Hepatocyte (in vitro differentiated cells): ENCODE data around the gene PPP1R3D. TPM values are rescaled to one million over a fixed set of nuclear protein-coding genes. Genes with fewer than 3 reads are reported as not detected.

Experiments used
- DNase-seq: peaks from one replicate; pipeline ENCODE4 v3.0.0-alpha.2; 2016; ENCODE audit warnings: low spot score
- H2AFZ ChIP-seq: fragments of 200-600 bp; sonication (generic); 2 replicates; pipeline ENCODE4 v1.6.0; 2016; ENCODE audit warnings: antibody characterized with exemption, mild to moderate bottlenecking
- H3K27ac ChIP-seq: fragments of 200-600 bp; sonication (generic); 2 replicates; pipeline ENCODE4 v1.5.1; 2016; ENCODE audit warnings: mild to moderate bottlenecking
- H3K27me3 ChIP-seq: fragments of 200-600 bp; sonication (generic); 2 replicates; pipeline ENCODE4 v1.6.1; 2016
- H3K36me3 ChIP-seq: fragments of 200-600 bp; sonication (generic); replicated peaks from 2 replicates; pipeline ENCODE4 v1.5.1; 2016; ENCODE audit warnings: low read depth; ENCODE audit not compliant: insufficient read depth
- H3K4me1 ChIP-seq: fragments of 200-600 bp; sonication (generic); 2 replicates; pipeline ENCODE4 v1.5.1; 2016; ENCODE audit warnings: mild to moderate bottlenecking, moderate library complexity; ENCODE audit not compliant: insufficient read depth
- H3K4me2 ChIP-seq: fragments of 200-600 bp; sonication (generic); 2 replicates; pipeline ENCODE4 v1.6.0; 2016
- H3K4me3 ChIP-seq: fragments of 200-600 bp; sonication (generic); 2 replicates; pipeline ENCODE4 v1.5.1; 2016; ENCODE audit warnings: mild to moderate bottlenecking
- H3K79me2 ChIP-seq: fragments of 200-600 bp; sonication (generic); 2 replicates; pipeline ENCODE4 v1.6.0; 2017; ENCODE audit warnings: mild to moderate bottlenecking
- H3K9me2 ChIP-seq: fragments of 200-600 bp; sonication (generic); replicated peaks from 2 replicates; pipeline ENCODE4 v1.6.0; 2017; ENCODE audit warnings: mild to moderate bottlenecking; ENCODE audit not compliant: insufficient read depth
- H3K9me3 ChIP-seq: fragments of 200-600 bp; sonication (generic); 2 replicates; pipeline ENCODE4 v1.5.1; 2016; ENCODE audit warnings: low read depth, mild to moderate bottlenecking
- H4K20me1 ChIP-seq: fragments of 200-600 bp; sonication (generic); 2 replicates; pipeline ENCODE4 v1.6.0; 2016; ENCODE audit warnings: mild to moderate bottlenecking; ENCODE audit not compliant: insufficient read depth, poor library complexity, severe bottlenecking
- EZH2 ChIP-seq: fragments of 200-600 bp; sonication (generic); IDR thresholded peaks from 2 replicates; pipeline ENCODE4 v1.6.1; 2016; ENCODE audit warnings: antibody characterized with exemption, mild to moderate bottlenecking, borderline replicate concordance
- EZH2phosphoT487 ChIP-seq: fragments of 200-600 bp; sonication (generic); IDR thresholded peaks from one replicate; pipeline ENCODE4 v1.6.1; 2018; ENCODE audit warnings: antibody characterized with exemption, mild to moderate bottlenecking, low read depth, moderate library complexity; ENCODE audit not compliant: unreplicated experiment, severe bottlenecking
- WGBS: methylation state at CpG from one replicate; pipeline ENCODE4 v1.1.6; 2016; ENCODE audit warnings: low lambda C conversion rate; ENCODE audit errors: missing lambda C conversion rate; 5-methylcytosine and 5-hydroxymethylcytosine counted together
- polyA plus RNA-seq: library from polyadenylated mRNA; unstranded; fragments of >200 nt; fragmentation: Nextera tagmentation; extraction: Ambion mirVana; gene quantifications from 2 replicates; pipeline ENCODE4 v1.2.1, GENCODE V29; 2016
- total RNA-seq: library from RNA; depleted of rRNA; stranded (reverse); fragments of >200 nt; gene quantifications from 2 replicates; pipeline ENCODE4 v1.2.3, GENCODE V29; 2014
- TF ChIP-seq, protein P1 (sequence below): fragments of 200-600 bp; sonication (generic); IDR thresholded peaks from 2 replicates; pipeline ENCODE4 v1.5.1; 2016; ENCODE audit warnings: antibody characterized with exemption, mild to moderate bottlenecking; ENCODE audit not compliant: poor library complexity

Gene PPP1R3D
- total and polyA plus RNA-seq, 2 experiments from 2014 or later: 3.4 to 7.0 TPM

DNA sequence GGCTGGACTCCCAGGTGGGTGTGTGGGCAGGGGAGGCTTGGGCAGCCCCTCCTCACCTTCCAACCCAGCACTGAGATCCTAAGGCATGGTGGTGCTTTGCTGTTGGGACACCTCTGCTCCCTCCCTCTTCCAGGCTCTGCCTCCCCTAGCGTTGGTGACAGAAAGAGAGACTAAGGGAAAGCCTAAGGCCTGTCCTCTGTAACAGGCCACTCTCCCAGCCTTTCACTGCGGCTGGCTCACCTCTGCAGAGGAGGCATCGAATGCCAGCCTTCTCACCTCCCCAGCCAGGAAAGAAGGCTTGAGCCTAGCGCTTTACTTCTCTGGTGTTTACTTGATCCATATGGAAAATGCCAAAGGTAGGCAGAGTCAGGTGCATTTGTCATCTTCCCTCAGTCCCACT is 14.6 kb upstream of the PPP1R3D start:
- Histone ChIP-seq H3K4me1 (peaks cover 5% of the 10 kb centered on the region), H2AFZ (no peak overlapping the region), H3K4me2 (no peak overlapping the region), H3K9me2 (no peaks in the 10 kb centered on the region), H3K79me2 (no peaks in the 10 kb centered on the region), H3K4me3 (no peak overlapping the region), H3K9me3 (no peaks in the 10 kb centered on the region), H3K27me3 (no peaks in the 10 kb centered on the region), H3K27ac (no peak overlapping the region), H3K36me3 (no peaks in the 10 kb centered on the region), H4K20me1 (no peaks in the 10 kb centered on the region)
- TF ChIP-seq, protein P1, sequence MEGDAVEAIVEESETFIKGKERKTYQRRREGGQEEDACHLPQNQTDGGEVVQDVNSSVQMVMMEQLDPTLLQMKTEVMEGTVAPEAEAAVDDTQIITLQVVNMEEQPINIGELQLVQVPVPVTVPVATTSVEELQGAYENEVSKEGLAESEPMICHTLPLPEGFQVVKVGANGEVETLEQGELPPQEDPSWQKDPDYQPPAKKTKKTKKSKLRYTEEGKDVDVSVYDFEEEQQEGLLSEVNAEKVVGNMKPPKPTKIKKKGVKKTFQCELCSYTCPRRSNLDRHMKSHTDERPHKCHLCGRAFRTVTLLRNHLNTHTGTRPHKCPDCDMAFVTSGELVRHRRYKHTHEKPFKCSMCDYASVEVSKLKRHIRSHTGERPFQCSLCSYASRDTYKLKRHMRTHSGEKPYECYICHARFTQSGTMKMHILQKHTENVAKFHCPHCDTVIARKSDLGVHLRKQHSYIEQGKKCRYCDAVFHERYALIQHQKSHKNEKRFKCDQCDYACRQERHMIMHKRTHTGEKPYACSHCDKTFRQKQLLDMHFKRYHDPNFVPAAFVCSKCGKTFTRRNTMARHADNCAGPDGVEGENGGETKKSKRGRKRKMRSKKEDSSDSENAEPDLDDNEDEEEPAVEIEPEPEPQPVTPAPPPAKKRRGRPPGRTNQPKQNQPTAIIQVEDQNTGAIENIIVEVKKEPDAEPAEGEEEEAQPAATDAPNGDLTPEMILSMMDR: no peak
- no peak for TF ChIP-seq EZH2
- TF ChIP-seq EZH2phosphoT487: no peak
- no peak for DNase-seq
- 94% methylated on average over 4 of the region's 4 CpGs for WGBS

DNA sequence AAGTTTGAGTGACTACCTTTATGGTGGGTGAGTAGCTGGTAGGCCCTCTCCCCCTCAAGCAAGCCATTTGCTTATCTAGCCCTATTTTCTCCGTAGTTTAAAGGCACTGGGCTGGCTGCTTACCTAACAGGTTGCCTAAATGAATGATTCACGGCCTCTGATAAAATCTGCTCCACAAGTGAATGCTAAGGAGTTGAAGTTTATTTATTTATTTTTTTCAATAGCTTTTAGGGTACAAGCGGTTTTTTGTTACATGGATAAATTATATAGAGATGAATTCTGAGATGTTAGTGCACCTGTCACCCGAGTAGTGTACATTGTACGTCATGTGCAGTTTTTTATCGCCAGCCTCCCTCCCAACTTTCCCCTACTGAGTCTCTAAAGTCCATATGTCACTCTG is 9.8 kb upstream of the PPP1R3D start:
- TF ChIP-seq, protein P1: no peak
- TF ChIP-seq EZH2 (no peak), EZH2phosphoT487 (no peak)
- 88% methylated on average over 6 of the region's 6 CpGs for WGBS

DNA sequence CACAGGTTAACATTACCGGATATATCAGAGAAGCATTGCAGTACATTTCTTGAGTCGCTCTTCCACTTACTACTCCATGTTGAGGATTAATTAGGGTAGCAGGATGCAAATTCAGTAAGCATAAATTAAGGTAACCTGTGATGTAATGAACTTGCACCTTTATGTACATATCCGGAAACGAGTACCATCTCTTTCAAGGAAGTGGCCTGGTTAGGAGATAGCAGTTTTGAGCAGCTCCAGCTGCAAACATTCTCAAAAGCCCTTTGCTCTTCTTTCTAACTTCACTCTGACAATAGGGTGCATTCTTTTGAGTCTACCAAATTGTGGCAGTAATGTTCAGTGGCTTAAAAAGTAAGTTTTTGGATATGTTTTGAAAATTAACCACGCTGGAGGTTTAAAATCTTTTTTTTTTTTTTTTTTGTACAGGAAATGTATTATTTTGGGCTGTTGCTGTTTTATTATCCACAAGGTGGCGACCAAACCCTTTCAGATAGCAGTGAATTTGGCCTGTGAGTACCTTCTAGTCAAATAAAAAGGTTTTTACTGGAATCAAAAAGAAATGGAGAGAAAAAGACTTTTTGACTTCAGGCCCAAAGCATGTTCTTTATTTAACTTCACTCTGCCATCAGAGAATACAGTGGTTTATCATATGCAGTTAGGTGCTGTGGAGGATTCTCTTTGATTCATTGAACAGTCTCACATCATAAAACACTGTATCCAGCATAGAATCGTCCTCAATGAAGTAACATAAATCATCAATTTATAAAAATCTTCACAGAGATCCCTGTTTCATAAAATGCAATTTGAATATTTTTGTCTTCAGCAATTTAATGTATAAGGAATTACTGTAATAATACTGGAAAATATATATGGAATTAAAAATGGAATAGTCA is 9.0 kb upstream of the PPP1R3D start:
- DNase-seq: peak; percentile 69
- Histone ChIP-seq H3K79me2 (peaks cover 3% of the 10 kb centered on the region), H3K9me3 (no peaks in the 10 kb centered on the region), H3K27ac (no peak overlapping the region), H3K36me3 (no peaks in the 10 kb centered on the region), H3K4me2 (no peak overlapping the region), H3K4me3 (no peak overlapping the region), H3K9me2 (no peaks in the 10 kb centered on the region), H4K20me1 (no peaks in the 10 kb centered on the region), H2AFZ (no peak overlapping the region), H3K4me1 (peaks cover 4% of the 10 kb centered on the region), H3K27me3 (no peaks in the 10 kb centered on the region)
- TF ChIP-seq EZH2: no peak
- no peak for TF ChIP-seq EZH2phosphoT487
- TF ChIP-seq, protein P1: peak; percentile 72
- 54% methylated on average over 7 of the region's 7 CpGs for WGBS

More for the DNA sequence above, 9.8 kb upstream of the PPP1R3D start:
- Histone ChIP-seq H3K4me2 (no peak overlapping the region), H3K79me2 (peaks cover 3% of the 10 kb centered on the region), H3K27me3 (no peaks in the 10 kb centered on the region), H3K36me3 (no peaks in the 10 kb centered on the region), H3K9me3 (no peaks in the 10 kb centered on the region), H3K9me2 (no peaks in the 10 kb centered on the region), H2AFZ (no peak overlapping the region), H3K4me3 (no peak overlapping the region), H4K20me1 (no peaks in the 10 kb centered on the region), H3K27ac (no peak overlapping the region), H3K4me1 (peaks cover 4% of the 10 kb centered on the region)
- DNase-seq: no peak
